Measurements from ENCODE around the gene SERPINA5. TPM values are rescaled to one million over a fixed set of nuclear protein-coding genes. Genes with fewer than 3 reads are reported as not detected.
A peak's percentile ranks its signal among the peaks of the same experiment; 100 is the strongest.

SERPINA5 gene
- total RNA-seq, 1 donor from 2014 or later, result 3.5 TPM

DNA sequence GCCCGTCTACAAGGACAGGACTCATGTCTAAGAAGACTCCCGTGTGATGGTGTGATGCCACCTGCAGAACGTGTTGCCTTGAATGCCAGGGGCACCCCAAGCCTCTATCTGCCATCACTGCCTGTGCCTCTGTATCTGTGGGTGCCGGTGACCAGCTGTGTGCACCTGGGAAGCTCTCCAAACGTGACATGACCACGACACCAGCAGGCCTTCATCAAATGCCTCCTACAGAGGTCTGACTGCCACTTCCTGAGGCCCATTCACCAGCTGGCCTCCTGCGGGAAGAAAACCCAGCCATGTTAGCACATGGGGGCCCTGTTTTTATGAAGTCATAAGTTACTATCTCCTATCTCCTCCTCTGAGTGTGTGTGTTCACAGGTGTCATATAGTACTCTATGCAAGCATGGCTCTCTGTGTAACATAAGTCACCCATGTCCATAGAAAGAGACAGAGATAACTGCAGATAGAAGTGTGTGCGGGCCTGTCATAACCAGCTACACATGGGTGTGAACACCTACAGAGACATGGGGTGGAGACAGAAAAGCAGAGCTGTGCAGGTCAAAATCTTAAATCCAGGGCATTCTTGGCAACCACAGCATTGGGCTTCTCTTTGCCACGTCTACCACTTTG, 38.3 kb upstream of the SERPINA5 start:
- no peak overlapping the region for H3K4me2 ChIP-seq
- no peaks in the 10 kb centered on the region for H3K79me2 ChIP-seq (ENCODE audit: low read depth)
- H3F3A ChIP-seq (ENCODE audit: low read depth), result no peaks in the 10 kb centered on the region
- Mint-ChIP-seq H3K4me3 (no peak overlapping the region), H3K36me3 (no peaks in the 10 kb centered on the region), H3K27ac (no peak overlapping the region), H3K4me1 (peaks cover 45% of the 10 kb centered on the region), H3K27me3 (ENCODE audit: insufficient read depth, low read depth) (peaks cover 11% of the 10 kb centered on the region), H3K9me3 (peaks cover 2% of the 10 kb centered on the region)
- no peaks in the 10 kb centered on the region for H3K36me3 ChIP-seq
- TF ChIP-seq, protein P1, sequence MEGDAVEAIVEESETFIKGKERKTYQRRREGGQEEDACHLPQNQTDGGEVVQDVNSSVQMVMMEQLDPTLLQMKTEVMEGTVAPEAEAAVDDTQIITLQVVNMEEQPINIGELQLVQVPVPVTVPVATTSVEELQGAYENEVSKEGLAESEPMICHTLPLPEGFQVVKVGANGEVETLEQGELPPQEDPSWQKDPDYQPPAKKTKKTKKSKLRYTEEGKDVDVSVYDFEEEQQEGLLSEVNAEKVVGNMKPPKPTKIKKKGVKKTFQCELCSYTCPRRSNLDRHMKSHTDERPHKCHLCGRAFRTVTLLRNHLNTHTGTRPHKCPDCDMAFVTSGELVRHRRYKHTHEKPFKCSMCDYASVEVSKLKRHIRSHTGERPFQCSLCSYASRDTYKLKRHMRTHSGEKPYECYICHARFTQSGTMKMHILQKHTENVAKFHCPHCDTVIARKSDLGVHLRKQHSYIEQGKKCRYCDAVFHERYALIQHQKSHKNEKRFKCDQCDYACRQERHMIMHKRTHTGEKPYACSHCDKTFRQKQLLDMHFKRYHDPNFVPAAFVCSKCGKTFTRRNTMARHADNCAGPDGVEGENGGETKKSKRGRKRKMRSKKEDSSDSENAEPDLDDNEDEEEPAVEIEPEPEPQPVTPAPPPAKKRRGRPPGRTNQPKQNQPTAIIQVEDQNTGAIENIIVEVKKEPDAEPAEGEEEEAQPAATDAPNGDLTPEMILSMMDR (IDR thresholded peaks at IDR 0.05), result no peak
- no peak for TF ChIP-seq EZH2 (IDR thresholded peaks at IDR 0.05)
- TF ChIP-seq EZH2phosphoT487 (IDR thresholded peaks at IDR 0.05), result no peak
- no peak for DNase-seq (ENCODE audit: low spot score)
- H3K27me3 ChIP-seq, result no peaks in the 10 kb centered on the region
- H3K9ac ChIP-seq, result no peak overlapping the region
- no peak overlapping the region for H3K4me3 ChIP-seq
- no peak overlapping the region for H3K27ac ChIP-seq
- H2AFZ ChIP-seq (replicated peaks), result no peak overlapping the region
- no peaks in the 10 kb centered on the region for H4K20me1 ChIP-seq (ENCODE audit: low read depth)
- no peaks in the 10 kb centered on the region for H3K9me3 ChIP-seq (ENCODE audit: low read depth)
- H3K4me1 ChIP-seq, result peaks cover 4% of the 10 kb centered on the region

DNA sequence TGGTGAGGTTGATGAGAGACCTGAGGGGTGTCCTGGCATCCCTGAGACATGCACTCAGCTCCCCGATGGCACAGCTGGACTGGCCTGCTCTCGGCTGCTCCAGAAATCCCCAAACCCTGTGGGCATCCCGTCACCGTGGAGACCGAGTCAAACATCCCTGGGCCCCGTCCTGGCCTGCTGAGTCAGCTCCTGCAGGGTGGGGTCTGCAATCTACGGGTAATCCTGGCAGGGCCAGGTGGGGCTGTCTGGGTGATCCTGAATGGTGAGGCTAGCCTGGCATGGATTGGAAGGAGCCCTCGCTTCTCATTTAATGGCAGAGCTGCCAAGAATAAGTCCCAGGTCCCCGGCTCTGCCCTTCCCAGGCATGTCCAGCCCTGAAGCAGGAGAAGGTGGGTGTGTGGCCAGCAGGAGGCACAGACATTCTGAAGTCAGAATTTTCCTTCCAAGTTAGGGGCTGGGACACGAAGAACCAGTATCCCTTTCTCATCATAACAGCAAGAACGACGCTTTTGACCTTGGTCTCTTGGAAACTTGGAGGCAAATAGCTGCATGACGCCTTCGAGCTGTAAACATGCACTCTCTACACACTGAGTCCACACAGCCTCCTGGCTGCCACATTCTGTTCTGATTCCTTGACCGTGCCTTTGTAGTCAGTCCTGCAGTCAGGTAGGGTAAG, 37.6 kb upstream of the SERPINA5 start:
- H3K27me3 Mint-ChIP-seq (ENCODE audit: insufficient read depth, low read depth), result peaks cover 11% of the 10 kb centered on the region
- H3K9me3 Mint-ChIP-seq, result peaks cover 2% of the 10 kb centered on the region
- DNase-seq (ENCODE audit: low spot score), result peak; percentile 10
- H3F3A ChIP-seq (ENCODE audit: low read depth), result no peaks in the 10 kb centered on the region
- no peaks in the 10 kb centered on the region for H3K9me3 ChIP-seq (ENCODE audit: low read depth)
- H3K4me1 ChIP-seq, result peaks cover 4% of the 10 kb centered on the region
- TF ChIP-seq, protein P1 (IDR thresholded peaks at IDR 0.05), result no peak
- TF ChIP-seq EZH2 (IDR thresholded peaks at IDR 0.05), result no peak
- TF ChIP-seq EZH2phosphoT487 (IDR thresholded peaks at IDR 0.05), result no peak
- no peak overlapping the region for H3K4me2 ChIP-seq
- H3K9ac ChIP-seq, result no peak overlapping the region
- H3K4me3 Mint-ChIP-seq, result no peak overlapping the region
- H3K27ac ChIP-seq, result no peak overlapping the region
- no peaks in the 10 kb centered on the region for H4K20me1 ChIP-seq (ENCODE audit: low read depth)
- H3K27ac Mint-ChIP-seq, result no peak overlapping the region
- H3K36me3 Mint-ChIP-seq, result no peaks in the 10 kb centered on the region
- H3K36me3 ChIP-seq, result no peaks in the 10 kb centered on the region
- no peaks in the 10 kb centered on the region for H3K27me3 ChIP-seq
- no peak overlapping the region for H3K4me3 ChIP-seq
- no peak overlapping the region for H2AFZ ChIP-seq (replicated peaks)
- H3K4me1 Mint-ChIP-seq, result peaks cover 45% of the 10 kb centered on the region
- H3K79me2 ChIP-seq (ENCODE audit: low read depth), result no peaks in the 10 kb centered on the region

DNA sequence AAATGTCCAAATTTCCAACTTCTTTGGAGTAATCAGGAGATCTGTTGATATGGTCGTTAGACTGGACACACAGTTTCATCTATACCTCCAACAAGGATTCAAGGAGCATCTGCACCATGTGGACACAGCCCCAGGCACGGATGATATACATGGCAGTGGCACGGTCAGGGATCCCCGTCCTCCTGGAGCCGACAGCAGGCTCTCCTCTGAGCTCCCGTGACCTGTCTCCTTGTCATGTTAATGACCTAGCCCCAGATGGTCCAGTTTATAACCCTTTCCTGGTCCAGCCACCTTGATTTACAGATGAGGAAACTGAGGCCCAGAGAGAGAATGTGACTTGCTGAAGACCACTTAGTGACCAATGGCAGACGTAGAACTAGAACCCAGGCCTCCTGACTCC, 36.5 kb upstream of the SERPINA5 start:
- H3K36me3 Mint-ChIP-seq, result no peaks in the 10 kb centered on the region
- H3K9me3 Mint-ChIP-seq, result peaks cover 2% of the 10 kb centered on the region
- Histone ChIP-seq H3K27me3 (no peaks in the 10 kb centered on the region), H4K20me1 (ENCODE audit: low read depth) (no peaks in the 10 kb centered on the region), H3K36me3 (no peaks in the 10 kb centered on the region), H3K4me3 (no peak overlapping the region), H3K4me1 (peaks cover 4% of the 10 kb centered on the region), H3K9me3 (ENCODE audit: low read depth) (no peaks in the 10 kb centered on the region), H3K79me2 (ENCODE audit: low read depth) (no peaks in the 10 kb centered on the region), H3K27ac (no peak overlapping the region), H2AFZ (replicated peaks) (no peak overlapping the region), H3K4me2 (no peak overlapping the region), H3K9ac (no peak overlapping the region), H3F3A (ENCODE audit: low read depth) (peaks cover 2% of the 10 kb centered on the region)
- DNase-seq (ENCODE audit: low spot score), result no peak
- H3K27ac Mint-ChIP-seq, result no peak overlapping the region
- no peak overlapping the region for H3K4me3 Mint-ChIP-seq
- peaks cover 8% of the 10 kb centered on the region for H3K27me3 Mint-ChIP-seq (ENCODE audit: insufficient read depth, low read depth)
- TF ChIP-seq, protein P1 (IDR thresholded peaks at IDR 0.05), result no peak
- TF ChIP-seq EZH2phosphoT487 (IDR thresholded peaks at IDR 0.05) (no peak), EZH2 (IDR thresholded peaks at IDR 0.05) (no peak)
- peaks cover 42% of the 10 kb centered on the region for H3K4me1 Mint-ChIP-seq
